Stimulated activated CD8-positive, alpha-beta memory T cell treated with anti-CD3 and anti-CD28 coated beads, Interleukin-7, amount 100 ng/mL, for 48 hours (primary cell): Measurements from ENCODE around the gene C4B.

ENCODE experiments used
- DNase-seq, 2 donors: peaks; one replicate each; pipeline ENCODE4 v3.0.0-alpha.2; 2020; ENCODE audit warnings: low read depth in 1 of 2; ENCODE audit errors: extremely low read depth in 1 of 2

C4B gene

GRCh38 chr6:32081168-32081990 lies 66.8 kb downstream of the C4B start:
- DNase-seq: no peak

GRCh38 chr6:32082478-32082877 lies 67.9 kb downstream of the C4B start:
- DNase-seq: no peak

GRCh38 chr6:32082935-32083334 lies 68.3 kb downstream of the C4B start:
- DNase-seq: no peak

GRCh38 chr6:32083812-32084768 lies 69.5 kb downstream of the C4B start:
- no peak for DNase-seq

- DNase-seq: no peak
Observed at GRCh38 chr6:32084780-32085179, 70.2 kb downstream of the C4B start.
